ENCODE measurements around the gene ATP9B. TPM values are rescaled to one million over a fixed set of nuclear protein-coding genes. Genes with fewer than 3 reads are reported as not detected.

The ATP9B gene
- total and polyA plus RNA-seq, 10 of the 15 experiments (the other 5 are each of a cell fraction or from before 2014, with no cell fraction given), result 0.74 to 20.7 (median 12.9) TPM

DNA sequence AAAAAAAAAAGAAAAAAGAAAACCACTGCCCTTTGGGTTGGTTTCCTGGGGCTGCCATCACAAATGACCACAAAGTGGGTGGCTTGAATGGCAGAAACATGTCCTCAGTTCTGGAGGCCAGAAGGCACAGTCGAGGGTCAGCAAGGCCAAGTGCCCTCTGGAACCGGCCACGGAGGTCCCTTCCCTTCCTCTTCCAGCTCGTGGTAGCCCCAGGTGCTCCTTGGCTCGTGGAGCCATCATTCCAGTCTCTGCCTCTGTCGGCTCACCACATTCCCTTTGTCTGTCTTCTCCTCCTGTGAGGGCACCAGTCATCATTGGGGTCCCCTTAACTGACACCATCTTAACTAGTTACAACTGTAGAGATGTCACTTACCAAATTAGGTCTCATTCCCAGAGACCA lies 318.0 kb downstream of the ATP9B start:
- CTCF ChIA-PET, result interaction anchor here (3.0 kb wide), 1 partner anchor 8 kb away, joined by 9 read pairs; no protein-coding TSS in a partner anchor
- 48% methylated on average over 4 of the region's 6 CpGs for WGBS (ENCODE audit: insufficient coverage, insufficient replicate concordance, low lambda C conversion rate, missing lambda C conversion rate)
- no peak for TF ChIP-seq ZNF207 (IDR thresholded peaks at IDR 0.05; ENCODE audit: borderline replicate concordance)
- TF ChIP-seq SMAD1 (IDR thresholded peaks at IDR 0.05; ENCODE audit: low read depth, partially characterized antibody), result no peak
- TF ChIP-seq NR2F1 (conservative IDR thresholded peaks at IDR 0.05), result no peak
- TF ChIP-seq, protein P1, sequence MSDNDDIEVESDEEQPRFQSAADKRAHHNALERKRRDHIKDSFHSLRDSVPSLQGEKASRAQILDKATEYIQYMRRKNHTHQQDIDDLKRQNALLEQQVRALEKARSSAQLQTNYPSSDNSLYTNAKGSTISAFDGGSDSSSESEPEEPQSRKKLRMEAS (IDR thresholded peaks at IDR 0.05; ENCODE audit: low read depth, low read length), result no peak
- TF ChIP-seq, protein P2, sequence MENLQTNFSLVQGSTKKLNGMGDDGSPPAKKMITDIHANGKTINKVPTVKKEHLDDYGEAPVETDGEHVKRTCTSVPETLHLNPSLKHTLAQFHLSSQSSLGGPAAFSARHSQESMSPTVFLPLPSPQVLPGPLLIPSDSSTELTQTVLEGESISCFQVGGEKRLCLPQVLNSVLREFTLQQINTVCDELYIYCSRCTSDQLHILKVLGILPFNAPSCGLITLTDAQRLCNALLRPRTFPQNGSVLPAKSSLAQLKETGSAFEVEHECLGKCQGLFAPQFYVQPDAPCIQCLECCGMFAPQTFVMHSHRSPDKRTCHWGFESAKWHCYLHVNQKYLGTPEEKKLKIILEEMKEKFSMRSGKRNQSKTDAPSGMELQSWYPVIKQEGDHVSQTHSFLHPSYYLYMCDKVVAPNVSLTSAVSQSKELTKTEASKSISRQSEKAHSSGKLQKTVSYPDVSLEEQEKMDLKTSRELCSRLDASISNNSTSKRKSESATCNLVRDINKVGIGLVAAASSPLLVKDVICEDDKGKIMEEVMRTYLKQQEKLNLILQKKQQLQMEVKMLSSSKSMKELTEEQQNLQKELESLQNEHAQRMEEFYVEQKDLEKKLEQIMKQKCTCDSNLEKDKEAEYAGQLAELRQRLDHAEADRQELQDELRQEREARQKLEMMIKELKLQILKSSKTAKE (IDR thresholded peaks at IDR 0.05; ENCODE audit: low read depth, poor library complexity, severe bottlenecking), result no peak
- no peak for TF ChIP-seq JUNB (IDR thresholded peaks at IDR 0.05)
- TF ChIP-seq ZNF24 (IDR thresholded peaks at IDR 0.05), result no peak
- TF ChIP-seq, protein P3, sequence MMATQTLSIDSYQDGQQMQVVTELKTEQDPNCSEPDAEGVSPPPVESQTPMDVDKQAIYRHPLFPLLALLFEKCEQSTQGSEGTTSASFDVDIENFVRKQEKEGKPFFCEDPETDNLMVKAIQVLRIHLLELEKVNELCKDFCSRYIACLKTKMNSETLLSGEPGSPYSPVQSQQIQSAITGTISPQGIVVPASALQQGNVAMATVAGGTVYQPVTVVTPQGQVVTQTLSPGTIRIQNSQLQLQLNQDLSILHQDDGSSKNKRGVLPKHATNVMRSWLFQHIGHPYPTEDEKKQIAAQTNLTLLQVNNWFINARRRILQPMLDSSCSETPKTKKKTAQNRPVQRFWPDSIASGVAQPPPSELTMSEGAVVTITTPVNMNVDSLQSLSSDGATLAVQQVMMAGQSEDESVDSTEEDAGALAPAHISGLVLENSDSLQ (IDR thresholded peaks at IDR 0.05), result no peak
- TF ChIP-seq, protein P4, sequence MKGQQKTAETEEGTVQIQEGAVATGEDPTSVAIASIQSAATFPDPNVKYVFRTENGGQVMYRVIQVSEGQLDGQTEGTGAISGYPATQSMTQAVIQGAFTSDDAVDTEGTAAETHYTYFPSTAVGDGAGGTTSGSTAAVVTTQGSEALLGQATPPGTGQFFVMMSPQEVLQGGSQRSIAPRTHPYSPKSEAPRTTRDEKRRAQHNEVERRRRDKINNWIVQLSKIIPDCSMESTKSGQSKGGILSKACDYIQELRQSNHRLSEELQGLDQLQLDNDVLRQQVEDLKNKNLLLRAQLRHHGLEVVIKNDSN (IDR thresholded peaks at IDR 0.05; ENCODE audit: borderline replicate concordance, extremely low read length, insufficient read depth, low read depth, low read length), result no peak
- Histone ChIP-seq H3K4me3 (no peak overlapping the region), H3K27me3 (replicated peaks in 1 of 2; ENCODE audit: control insufficient read depth in 2 of 2, insufficient read depth in 2 of 2, low read length in 1 of 2) (peaks cover 0 to 2% of the 10 kb centered on the region in 2 experiments; a peak in 1 of 4 replicates), H3K9ac (ENCODE audit: control insufficient read depth, insufficient read depth, low read length) (no peak overlapping the region), H3K9me3 (replicated peaks; ENCODE audit: control insufficient read depth, insufficient read depth, low read length) (no peaks in the 10 kb centered on the region), H3K4me2 (ENCODE audit: control insufficient read depth, insufficient read depth) (no peak overlapping the region), H3K4me1 (ENCODE audit: control insufficient read depth, insufficient read depth, low read length) (no peaks in the 10 kb centered on the region), H3K27ac (ENCODE audit: control insufficient read depth, insufficient read depth) (no peak overlapping the region), H4K20me1 (ENCODE audit: control insufficient read depth, insufficient read depth) (no peaks in the 10 kb centered on the region), H3K36me3 (ENCODE audit: control insufficient read depth in 2 of 2, insufficient read depth in 2 of 2, low read length in 1 of 2) (no peaks in the 10 kb centered on the region), H3K79me2 (ENCODE audit: control insufficient read depth, insufficient read depth, low read length) (no peaks in the 10 kb centered on the region), H2AFZ (ENCODE audit: control insufficient read depth, low read depth, low read length) (no peak overlapping the region)
- in situ Hi-C loops (cut with MboI) (no loop called here), intact Hi-C loops (cut with micrococcal nuclease; ENCODE audit: unreplicated experiment) (no loop called here)
- ATAC-seq, result no peak
- DNase-seq (ENCODE audit: low read depth, low spot score), result no peak
- no TSS peak for BruUV-seq (replicated peaks)
- SMC1A ChIA-PET (ENCODE audit: uncharacterized antibody, unreplicated experiment), result interaction anchor here (1.5 to 1.7 kb wide), 2 partner anchors 8 to 42 kb away, joined by 3 to 4 read pairs; no protein-coding TSS in a partner anchor
- FAIRE-seq, result no peak
- RAD21 ChIA-PET (ENCODE audit: unreplicated experiment), result no interaction called here
- POLR2A ChIA-PET, result no interaction called here
